Lung (tissue), 12 donors: ENCODE data around the gene EEIG1. TPM values are rescaled to one million over a fixed set of nuclear protein-coding genes. Genes with fewer than 3 reads are reported as not detected.

Experiments
- ATAC-seq: fragments of 200-7000 bp; cut with Tn5 transposase; one replicate; pipeline ENCODE4 v1.9.1; 2020; ENCODE audit warnings: moderate number of reproducible peaks; ENCODE audit not compliant: insufficient read depth, low FRiP score
- DNase-seq, 3 donors: peaks; one replicate each; pipeline ENCODE4 v3.0.0-alpha.2; 2013 to 2017
- H3K27ac ChIP-seq, 2 donors: one replicate each; pipeline ENCODE4 v1.5.1; 2013; ENCODE audit warnings: mild to moderate bottlenecking in 2 of 2, moderate library complexity in 2 of 2, control low read depth in 1 of 2, inconsistent platforms in 1 of 2, low read depth in 1 of 2, low read length in 1 of 2
- H3K27me3 ChIP-seq, 3 donors: one replicate each; pipeline ENCODE4 v1.5.1; 2013; ENCODE audit warnings: low read length in 2 of 3; ENCODE audit not compliant: control insufficient read depth in 3 of 3, insufficient read depth in 3 of 3
- H3K36me3 ChIP-seq, 4 donors: one replicate each; pipeline ENCODE4 v1.5.1; 2013; ENCODE audit warnings: low read length in 4 of 4, mild to moderate bottlenecking in 1 of 4, moderate library complexity in 1 of 4; ENCODE audit not compliant: control insufficient read depth in 4 of 4, insufficient read depth in 4 of 4
- H3K4me1 ChIP-seq, 5 donors: one replicate each; pipeline ENCODE4 v1.5.1; 2013; ENCODE audit warnings: low read length in 5 of 5, mild to moderate bottlenecking in 2 of 5, moderate library complexity in 1 of 5; ENCODE audit not compliant: control insufficient read depth in 5 of 5, insufficient read depth in 5 of 5
- H3K4me3 ChIP-seq: one replicate; pipeline ENCODE4 v1.5.1; 2013; ENCODE audit warnings: mild to moderate bottlenecking, control low read depth, moderate library complexity
- H3K9ac ChIP-seq, 2 donors: one replicate each; pipeline ENCODE4 v1.5.1; 2013; ENCODE audit warnings: low read length in 2 of 2, control low read depth in 1 of 2; ENCODE audit not compliant: insufficient read depth in 1 of 2
- H3K9me3 ChIP-seq, 4 donors: one replicate each; pipeline ENCODE4 v1.5.1; 2013; ENCODE audit warnings: low read length in 3 of 4, mild to moderate bottlenecking in 1 of 4, moderate library complexity in 1 of 4; ENCODE audit not compliant: control insufficient read depth in 4 of 4, insufficient read depth in 3 of 4
- CTCF ChIP-seq: IDR thresholded peaks from 2 replicates; pipeline ENCODE4 v1.5.1; 2012; ENCODE audit warnings: mild to moderate bottlenecking; ENCODE audit errors: control extremely low read depth, extremely low read depth
- WGBS, 2 donors: extraction: QIAGEN DNeasy Blood & Tissue Kit; methylation state at CpG; one replicate each; pipeline ENCODE4 v1.1.7; 2013; 5-methylcytosine and 5-hydroxymethylcytosine counted together
- polyA plus RNA-seq, 2 donors: library from polyadenylated mRNA; stranded (reverse); fragments of 200-250 nt; gene quantifications; one replicate each; pipeline ENCODE4 v1.2.1, GENCODE V29; 2013
- total RNA-seq, 2 donors: library from RNA; depleted of rRNA in 1 of 2; stranded (reverse); fragments of >200 nt in 1 of 2; gene quantifications; one replicate each; pipeline ENCODE4 v1.2.1, GENCODE V29; 2014 to 2021
- donor health status: control.
- donor health status: control.
- donor health status: Bipolar disorder and iron deficiency.
- donor health status: healthy.
- donor health status: DM: yes; HTN: yes; CAD: no.

The EEIG1 gene
- total and polyA plus RNA-seq, 4 donors: 13.4 to 66.5 (median 32.7) TPM

DNA sequence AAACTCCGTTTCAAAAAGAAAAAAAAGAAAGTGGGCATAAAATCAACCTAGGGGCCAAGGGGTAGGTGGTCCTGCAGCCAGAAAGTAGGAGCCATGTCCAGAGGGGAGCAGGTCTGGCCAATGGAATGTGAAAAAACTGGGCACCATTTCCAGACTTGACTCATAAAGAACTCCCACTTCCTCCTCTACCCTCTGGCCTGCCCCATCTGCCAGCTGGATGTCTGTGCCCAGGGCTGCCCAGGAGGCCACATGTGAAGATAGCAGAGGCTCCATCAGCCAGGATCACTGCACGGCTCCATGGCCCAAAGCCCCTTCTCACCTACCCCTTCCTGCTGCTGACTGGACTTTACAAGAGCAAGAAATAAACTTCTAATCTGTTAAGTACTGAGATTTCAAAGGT lies 42.1 kb upstream of the EEIG1 start:
- H3K27me3 ChIP-seq: no peaks in the 10 kb centered on the region
- no peak for TF ChIP-seq CTCF
- no peak overlapping the region for H3K9ac ChIP-seq
- H3K4me3 ChIP-seq: no peak overlapping the region
- H3K27ac ChIP-seq: no peak overlapping the region
- no peak for DNase-seq
- WGBS, 2 donors: 53 to 63% methylated on average over 2 of the region's 2 CpGs
- no peaks in the 10 kb centered on the region for H3K9me3 ChIP-seq
- ATAC-seq: no peak
- H3K36me3 ChIP-seq: no peaks in the 10 kb centered on the region
- peaks cover 0 to 4% (median 0%) of the 10 kb centered on the region in 5 donors for H3K4me1 ChIP-seq

DNA sequence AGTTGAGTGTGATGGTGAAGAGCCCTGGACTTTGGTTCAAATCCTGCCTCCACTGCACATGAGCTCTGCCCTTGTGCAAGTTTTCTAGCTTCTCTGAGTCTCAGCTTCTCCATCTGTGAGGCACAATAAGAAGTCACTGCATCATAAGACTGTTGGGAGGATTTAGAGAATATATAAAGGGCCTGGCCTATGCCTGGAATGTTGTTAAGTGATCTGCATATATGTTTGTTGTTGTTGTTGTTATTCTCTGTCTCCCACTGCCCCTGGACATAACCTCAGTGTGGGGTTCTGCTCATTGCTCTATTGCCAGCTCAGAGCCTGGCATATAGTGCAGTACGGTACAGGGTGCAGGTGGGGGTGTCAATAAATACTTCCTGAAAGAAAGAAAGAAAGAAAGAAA lies 40.3 kb upstream of the EEIG1 start:
- WGBS, 2 donors: 0 to 92% methylated on average over 1 of the region's 1 CpG

DNA sequence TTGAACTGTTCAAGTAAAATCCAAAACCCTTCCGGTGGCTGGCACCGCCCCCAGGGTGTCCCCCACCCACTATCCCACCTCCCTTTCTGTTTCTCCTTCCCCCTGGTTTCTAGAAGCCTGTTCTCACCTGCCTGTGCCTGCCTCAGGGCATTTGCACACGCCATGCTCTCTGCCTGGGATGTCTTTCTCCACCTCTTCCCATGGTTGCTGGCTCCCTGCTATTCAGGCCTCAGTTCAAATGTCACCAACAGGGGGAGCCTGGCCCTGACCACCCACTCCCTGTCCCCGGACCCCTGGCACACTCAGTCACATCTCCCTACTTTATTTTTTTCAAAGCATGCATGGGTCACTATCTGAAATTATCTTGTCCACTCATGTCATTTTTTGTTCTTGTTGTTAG lies 39.9 kb upstream of the EEIG1 start:
- 90 to 94% methylated on average over 4 of the region's 4 CpGs for WGBS, 2 donors
- TF ChIP-seq CTCF: no peak
- Histone ChIP-seq H3K4me1 (peaks cover 0 to 4% (median 0%) of the 10 kb centered on the region in 5 donors), H3K9me3 (no peaks in the 10 kb centered on the region), H3K4me3 (no peak overlapping the region), H3K36me3 (no peaks in the 10 kb centered on the region), H3K9ac (no peak overlapping the region), H3K27ac (no peak overlapping the region), H3K27me3 (no peaks in the 10 kb centered on the region)
- ATAC-seq: no peak
- DNase-seq: no peak

More for the DNA sequence above, 40.3 kb upstream of the EEIG1 start:
- Histone ChIP-seq H3K9me3 (no peaks in the 10 kb centered on the region), H3K27me3 (no peaks in the 10 kb centered on the region), H3K4me1 (peaks cover 0 to 4% (median 0%) of the 10 kb centered on the region in 5 donors), H3K9ac (no peak overlapping the region), H3K36me3 (no peaks in the 10 kb centered on the region), H3K27ac (no peak overlapping the region), H3K4me3 (no peak overlapping the region)
- ATAC-seq (no peak), DNase-seq (no peak)
- TF ChIP-seq CTCF: no peak

DNA sequence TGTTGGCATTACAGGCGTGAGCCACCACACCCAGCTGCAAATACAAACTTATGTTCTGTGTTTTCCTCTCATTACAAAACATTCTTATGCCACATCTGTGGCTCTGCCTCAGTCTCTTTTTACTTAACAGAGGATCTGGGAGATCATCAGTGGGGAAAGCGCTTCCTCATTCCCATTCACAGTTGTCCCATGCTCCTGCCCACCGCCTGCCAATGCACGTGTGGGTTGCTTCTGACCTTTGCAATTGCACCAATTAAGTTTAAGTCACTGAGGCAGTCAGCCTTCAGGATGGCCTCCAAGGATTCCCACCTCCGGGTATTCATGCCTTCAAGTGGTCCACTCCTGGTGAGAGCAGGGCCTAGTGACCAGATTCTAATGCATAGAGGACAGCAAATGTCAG lies 34.9 kb upstream of the EEIG1 start:
- no peak overlapping the region for H3K27ac ChIP-seq
- no peaks in the 10 kb centered on the region for H3K36me3 ChIP-seq
- no peaks in the 10 kb centered on the region for H3K27me3 ChIP-seq
- no peak overlapping the region for H3K4me3 ChIP-seq
- H3K9me3 ChIP-seq: no peaks in the 10 kb centered on the region
- no peaks in the 10 kb centered on the region for H3K4me1 ChIP-seq
- no peak for TF ChIP-seq CTCF
- ATAC-seq: no peak
- DNase-seq: no peak
- no peak overlapping the region for H3K9ac ChIP-seq
- WGBS, 2 donors: 87 to 90% methylated on average over 5 of the region's 5 CpGs
